Stimulated activated CD8-positive, alpha-beta memory T cell treated with anti-CD3 and anti-CD28 coated beads, Interleukin-7, amount 100 ng/mL, for 48 hours (primary cell): ENCODE measurements around the gene SPTLC2.
"Not testable (repeated sequence)": the region's sequence is repeated elsewhere in the genome, so short reads cannot be mapped to it uniquely, and the experiment has no call there.

Source experiments
- DNase-seq, 2 donors: peaks; one replicate each; pipeline ENCODE4 v3.0.0-alpha.2; 2020; ENCODE audit warnings: low read depth in 1 of 2; ENCODE audit errors: extremely low read depth in 1 of 2

The SPTLC2 gene

GRCh38 chr14:77590845-77591485, 25.5 kb downstream of the SPTLC2 start:
- no peak for DNase-seq

DNA sequence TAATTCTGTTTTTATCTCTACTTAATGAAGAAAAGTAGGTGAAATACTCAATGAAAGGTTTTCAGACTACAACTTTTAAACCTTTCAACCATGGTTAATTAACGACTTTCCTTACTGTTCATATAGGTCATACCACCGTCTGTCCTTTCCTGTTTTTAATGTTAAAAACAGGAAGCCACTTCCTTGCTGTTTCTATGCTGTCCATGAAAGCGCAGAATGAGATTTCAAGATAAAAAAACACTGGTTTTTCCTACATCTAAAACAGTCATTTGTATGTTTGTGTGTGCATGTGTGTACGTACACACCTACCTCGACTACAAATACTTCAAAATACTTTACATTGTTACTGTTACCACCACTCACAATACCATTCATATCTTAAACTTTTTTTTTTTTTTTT, 27.3 kb downstream of the SPTLC2 start:
- no peak for DNase-seq

- DNase-seq: not testable (repeated sequence)
These were observed 27.9 kb downstream of the SPTLC2 start for GRCh38 chr14:77588411-77589025.

DNA sequence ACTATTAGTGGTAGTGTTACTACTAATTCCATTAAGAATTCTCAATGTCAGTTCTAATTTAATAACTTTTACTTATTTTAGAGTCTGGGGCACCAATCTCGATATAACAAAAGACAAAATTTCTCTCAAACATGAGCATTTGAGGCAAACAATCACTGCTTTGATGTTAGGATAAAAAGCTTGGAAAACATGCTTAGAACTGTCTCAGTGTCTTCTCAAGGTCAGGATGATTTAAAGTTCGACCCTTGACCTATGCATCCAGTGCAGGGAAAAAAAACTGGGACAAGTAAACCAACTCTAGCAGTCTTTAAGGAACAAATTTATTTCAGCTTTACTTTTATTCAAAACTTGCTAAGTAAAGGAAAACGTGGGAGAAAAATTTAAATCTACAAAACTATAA, 31.1 kb downstream of the SPTLC2 start:
- DNase-seq: no peak

DNA sequence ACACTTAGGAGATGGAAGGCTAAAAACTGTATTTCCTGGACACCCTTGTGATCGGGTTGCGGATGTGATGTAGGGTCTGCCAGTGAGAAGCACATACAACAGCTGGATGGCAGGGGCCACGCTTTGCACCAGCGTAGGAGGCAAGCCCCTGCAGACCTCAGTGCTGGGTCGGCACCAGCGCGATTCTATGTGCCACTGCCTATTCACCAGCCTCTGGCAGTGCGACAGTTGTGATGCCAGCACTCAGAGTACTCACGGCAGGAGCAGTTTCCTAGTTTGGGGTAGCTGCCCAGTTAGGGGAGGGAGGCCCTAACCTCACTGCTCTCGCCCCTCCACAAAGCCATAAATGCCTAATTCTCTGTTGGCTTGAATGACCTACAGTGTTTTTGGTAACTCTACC, 31.6 kb downstream of the SPTLC2 start:
- DNase-seq: no peak

GRCh38 chr14:77583657-77584056, 32.8 kb downstream of the SPTLC2 start:
- no peak for DNase-seq

DNA sequence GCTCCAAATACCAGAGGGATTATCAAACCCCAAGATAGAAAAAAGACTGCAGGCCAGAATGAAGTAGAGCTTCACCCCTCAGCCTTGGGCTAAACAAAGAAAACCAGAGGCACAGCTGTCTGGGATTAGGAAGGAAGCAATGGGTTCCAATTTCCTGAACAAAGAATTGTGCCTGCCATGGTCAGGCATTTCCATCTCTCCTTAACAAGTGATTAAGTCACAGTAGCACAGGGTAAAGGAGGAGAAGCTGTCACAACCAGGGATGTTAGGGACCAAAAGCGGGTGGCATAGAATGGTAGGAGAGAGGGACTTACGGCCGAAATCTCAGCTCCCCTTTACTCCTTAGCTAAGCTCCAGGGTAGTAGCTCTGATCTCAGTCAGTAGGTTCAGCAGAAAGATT, 33.9 kb downstream of the SPTLC2 start:
- DNase-seq: no peak

DNA sequence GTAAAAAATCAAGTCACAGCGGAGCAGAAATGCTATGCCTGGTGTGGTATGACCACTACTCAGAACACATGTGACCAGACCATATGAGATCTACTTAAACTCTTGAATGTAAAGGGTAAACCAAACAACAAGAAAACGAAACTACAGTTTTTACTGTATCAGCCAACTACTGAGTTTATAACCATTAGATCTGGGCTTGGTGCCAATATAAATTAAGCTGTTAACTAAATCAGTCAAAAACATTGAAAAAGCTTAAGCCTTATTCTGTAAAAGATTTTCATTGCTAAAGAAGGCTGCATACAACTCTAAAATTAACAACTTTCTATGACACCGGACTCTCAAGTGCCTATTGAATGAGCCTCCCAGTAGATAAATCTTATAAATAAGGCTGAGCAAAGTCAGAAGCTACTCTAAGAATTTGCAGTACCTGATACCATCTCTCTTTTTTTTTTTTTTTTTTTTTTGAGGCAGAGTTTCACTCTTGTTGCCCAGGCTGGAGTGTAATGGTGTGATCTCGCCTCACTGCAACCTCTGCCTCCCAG, 35.4 kb downstream of the SPTLC2 start:
- DNase-seq: no peak

DNA sequence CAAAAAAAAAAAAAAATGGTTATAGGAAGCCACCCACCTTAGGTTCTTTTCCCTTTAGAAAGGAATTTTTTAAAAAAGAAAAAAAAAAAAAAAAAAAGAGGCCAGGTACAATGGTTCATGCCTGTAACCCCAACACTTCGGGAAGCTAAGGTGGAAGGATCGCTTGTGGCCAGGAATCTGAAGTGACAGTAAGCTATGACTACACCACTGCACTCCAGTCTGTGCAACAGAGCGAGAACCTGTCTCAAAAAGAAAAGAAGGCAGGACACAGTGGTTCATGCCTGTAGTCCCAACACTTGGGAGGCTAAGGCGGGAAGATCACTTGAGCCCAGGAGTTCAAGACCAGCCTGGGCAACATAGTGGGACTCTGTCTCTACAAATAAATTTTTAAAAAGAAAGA, 36.0 kb downstream of the SPTLC2 start:
- DNase-seq: no peak

- no peak for DNase-seq
These were observed 36.7 kb downstream of the SPTLC2 start for GRCh38 chr14:77579780-77580179.

GRCh38 chr14:77579065-77579464, 37.4 kb downstream of the SPTLC2 start:
- DNase-seq: no peak

GRCh38 chr14:77574446-77575115, 41.9 kb downstream of the SPTLC2 start:
- no peak for DNase-seq

GRCh38 chr14:77573964-77574363, 42.5 kb downstream of the SPTLC2 start:
- DNase-seq: no peak

DNA sequence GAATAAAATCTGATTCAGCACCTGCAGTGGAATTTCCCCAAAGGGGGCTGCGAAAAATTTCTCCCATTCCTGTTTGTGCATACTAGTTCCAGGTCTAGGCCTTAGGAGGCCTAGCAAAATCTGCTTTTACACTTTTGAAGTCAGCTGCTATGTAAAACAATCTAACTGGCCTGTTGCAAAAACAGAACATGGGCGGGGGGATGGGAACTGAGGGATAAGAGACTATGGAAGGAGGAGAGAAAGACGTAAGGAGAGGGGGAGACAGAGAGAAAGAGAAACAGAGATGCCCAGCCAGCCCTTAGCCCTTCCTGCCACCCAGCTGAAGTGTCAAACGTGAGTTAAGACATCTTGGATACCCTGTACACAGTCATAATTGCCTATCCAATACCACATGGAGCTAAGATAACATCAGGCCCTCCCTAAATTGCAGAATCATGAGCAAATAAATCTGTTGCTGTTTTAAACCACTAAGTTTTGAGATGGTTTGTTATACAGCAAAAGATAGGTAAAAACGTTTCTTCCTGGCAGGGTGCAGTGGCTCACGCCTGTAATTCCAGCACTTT, 45.6 kb downstream of the SPTLC2 start:
- DNase-seq: no peak

- no peak for DNase-seq
These were observed 50.5 kb downstream of the SPTLC2 start for GRCh38 chr14:77565994-77566305.

GRCh38 chr14:77565289-77565993, 51.0 kb downstream of the SPTLC2 start:
- DNase-seq: no peak

DNA sequence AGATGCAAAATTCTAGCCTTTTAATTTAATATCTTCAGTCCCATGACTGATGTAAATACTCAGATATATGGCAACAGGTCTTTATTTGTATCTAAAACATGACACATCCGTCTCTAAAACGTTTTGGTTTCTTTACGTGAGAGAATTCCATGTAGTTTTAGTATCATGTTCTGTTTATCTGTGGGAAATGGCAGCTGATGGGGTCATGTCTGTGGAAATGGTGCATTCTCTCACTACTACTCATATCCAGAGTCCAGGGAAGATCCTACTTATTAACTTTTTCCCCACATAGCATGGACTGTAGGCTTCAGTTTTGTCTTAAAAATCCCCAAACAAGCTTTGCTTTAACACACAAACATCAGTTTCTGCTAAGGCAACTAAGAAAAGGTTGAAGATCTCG, 53.8 kb downstream of the SPTLC2 start:
- no peak for DNase-seq

GRCh38 chr14:77561881-77562280, 54.6 kb downstream of the SPTLC2 start:
- DNase-seq: no peak

DNA sequence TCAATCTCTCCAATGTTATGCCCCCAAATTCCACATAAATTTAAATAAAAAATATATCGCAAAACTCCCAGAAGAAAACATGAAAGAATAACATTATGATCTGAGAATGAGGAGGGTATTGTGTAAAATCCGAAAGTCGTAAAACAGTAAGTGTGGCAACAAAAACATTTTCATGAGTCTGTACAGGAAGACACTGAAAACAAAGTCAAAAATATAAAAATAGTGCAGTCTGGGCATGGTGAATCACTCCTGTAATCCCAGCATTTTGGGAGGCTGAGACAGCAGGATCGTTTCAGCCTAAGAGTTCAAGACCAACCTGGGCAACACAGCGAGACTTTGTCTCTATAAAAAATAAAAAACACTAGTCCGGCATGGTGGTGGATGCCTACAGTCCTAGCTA, 57.1 kb downstream of the SPTLC2 start:
- DNase-seq: no peak

GRCh38 chr14:77557391-77557790, 59.0 kb downstream of the SPTLC2 start:
- no peak for DNase-seq

DNA sequence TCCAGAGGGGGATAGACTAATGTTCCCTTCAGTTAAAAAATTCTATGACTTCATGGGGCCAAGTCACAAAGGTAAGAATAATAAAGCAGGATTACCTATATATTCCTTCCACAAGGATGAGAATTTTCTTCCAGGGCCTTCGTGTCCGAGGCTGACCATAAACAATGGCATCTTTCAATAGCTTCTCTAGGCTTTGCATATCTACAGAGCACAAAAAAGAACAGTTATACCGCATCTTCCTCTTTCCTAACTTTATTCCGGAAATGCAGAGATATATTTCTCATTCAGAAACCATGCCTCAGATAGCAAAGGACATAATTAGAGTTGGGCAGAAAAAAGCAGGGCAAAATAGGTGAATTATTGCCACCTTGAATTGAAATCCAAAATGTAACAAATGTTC, 59.5 kb downstream of the SPTLC2 start:
- no peak for DNase-seq
